Measurements from ENCODE around the gene IMMP2L.

DNA sequence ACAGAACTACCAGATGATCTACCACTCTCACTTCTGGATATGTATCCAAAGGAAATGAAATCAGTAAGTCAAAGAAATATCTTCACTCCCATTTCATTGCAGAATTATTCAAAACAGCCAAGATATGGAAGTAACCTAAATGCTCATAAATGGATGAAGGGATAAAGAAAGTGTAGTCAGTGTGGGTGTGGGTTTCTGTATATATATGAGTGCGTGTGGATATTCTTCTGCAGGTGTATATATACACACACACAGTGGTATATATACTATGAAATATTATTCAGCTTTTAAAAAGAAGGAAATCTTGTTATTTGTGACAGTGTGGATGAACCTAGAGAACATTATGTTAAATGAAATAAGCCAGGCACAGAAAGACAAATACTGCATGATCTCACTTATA is 48.7 kb downstream of the IMMP2L start:
- TF ChIP-seq BRCA1 (CRISPR knock-in tag; IDR thresholded peaks at IDR 0.05) (no peak), ZBTB8A (CRISPR knock-in tag; IDR thresholded peaks at IDR 0.05; ENCODE audit: borderline replicate concordance, low read depth) (no peak), HOXD1 (CRISPR knock-in tag; IDR thresholded peaks at IDR 0.05) (no peak), SUZ12 (IDR thresholded peaks at IDR 0.05; ENCODE audit: low read depth, low read length) (no peak), POLR2A (IDR thresholded peaks at IDR 0.05; ENCODE audit: insufficient read depth in 1 of 2, low read depth in 2 of 2, low read length in 2 of 2) (no peak), ZNF644 (CRISPR knock-in tag; IDR thresholded peaks at IDR 0.05; ENCODE audit: low read depth) (no peak), RBM22 (optimal IDR thresholded peaks at IDR 0.05; ENCODE audit: low read length) (no peak)
- TF ChIP-seq, protein P1, sequence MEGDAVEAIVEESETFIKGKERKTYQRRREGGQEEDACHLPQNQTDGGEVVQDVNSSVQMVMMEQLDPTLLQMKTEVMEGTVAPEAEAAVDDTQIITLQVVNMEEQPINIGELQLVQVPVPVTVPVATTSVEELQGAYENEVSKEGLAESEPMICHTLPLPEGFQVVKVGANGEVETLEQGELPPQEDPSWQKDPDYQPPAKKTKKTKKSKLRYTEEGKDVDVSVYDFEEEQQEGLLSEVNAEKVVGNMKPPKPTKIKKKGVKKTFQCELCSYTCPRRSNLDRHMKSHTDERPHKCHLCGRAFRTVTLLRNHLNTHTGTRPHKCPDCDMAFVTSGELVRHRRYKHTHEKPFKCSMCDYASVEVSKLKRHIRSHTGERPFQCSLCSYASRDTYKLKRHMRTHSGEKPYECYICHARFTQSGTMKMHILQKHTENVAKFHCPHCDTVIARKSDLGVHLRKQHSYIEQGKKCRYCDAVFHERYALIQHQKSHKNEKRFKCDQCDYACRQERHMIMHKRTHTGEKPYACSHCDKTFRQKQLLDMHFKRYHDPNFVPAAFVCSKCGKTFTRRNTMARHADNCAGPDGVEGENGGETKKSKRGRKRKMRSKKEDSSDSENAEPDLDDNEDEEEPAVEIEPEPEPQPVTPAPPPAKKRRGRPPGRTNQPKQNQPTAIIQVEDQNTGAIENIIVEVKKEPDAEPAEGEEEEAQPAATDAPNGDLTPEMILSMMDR (CRISPR knock-in tag; IDR thresholded peaks at IDR 0.05) = no peak
- TF ChIP-seq, protein P2, sequence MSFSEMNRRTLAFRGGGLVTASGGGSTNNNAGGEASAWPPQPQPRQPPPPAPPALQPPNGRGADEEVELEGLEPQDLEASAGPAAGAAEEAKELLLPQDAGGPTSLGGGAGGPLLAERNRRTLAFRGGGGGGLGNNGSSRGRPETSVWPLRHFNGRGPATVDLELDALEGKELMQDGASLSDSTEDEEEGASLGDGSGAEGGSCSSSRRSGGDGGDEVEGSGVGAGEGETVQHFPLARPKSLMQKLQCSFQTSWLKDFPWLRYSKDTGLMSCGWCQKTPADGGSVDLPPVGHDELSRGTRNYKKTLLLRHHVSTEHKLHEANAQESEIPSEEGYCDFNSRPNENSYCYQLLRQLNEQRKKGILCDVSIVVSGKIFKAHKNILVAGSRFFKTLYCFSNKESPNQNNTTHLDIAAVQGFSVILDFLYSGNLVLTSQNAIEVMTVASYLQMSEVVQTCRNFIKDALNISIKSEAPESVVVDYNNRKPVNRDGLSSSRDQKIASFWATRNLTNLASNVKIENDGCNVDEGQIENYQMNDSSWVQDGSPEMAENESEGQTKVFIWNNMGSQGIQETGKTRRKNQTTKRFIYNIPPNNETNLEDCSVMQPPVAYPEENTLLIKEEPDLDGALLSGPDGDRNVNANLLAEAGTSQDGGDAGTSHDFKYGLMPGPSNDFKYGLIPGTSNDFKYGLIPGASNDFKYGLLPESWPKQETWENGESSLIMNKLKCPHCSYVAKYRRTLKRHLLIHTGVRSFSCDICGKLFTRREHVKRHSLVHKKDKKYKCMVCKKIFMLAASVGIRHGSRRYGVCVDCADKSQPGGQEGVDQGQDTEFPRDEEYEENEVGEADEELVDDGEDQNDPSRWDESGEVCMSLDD (CRISPR knock-in tag; IDR thresholded peaks at IDR 0.05; ENCODE audit: borderline replicate concordance) = no peak

Data from HepG2 (cell line).